GM12865 (cell line): Measurements from ENCODE around the gene CA7.
"Not testable (repeated sequence)": the region's sequence is repeated elsewhere in the genome, so short reads cannot be mapped to it uniquely, and the experiment has no call there.

Source experiments
- DNase-seq: peaks from one replicate; pipeline ENCODE4 v3.0.0; 2010; ENCODE audit warnings: low read depth
- H3K4me3 ChIP-seq: 2 replicates; pipeline ENCODE4 v1.5.1; 2011; ENCODE audit warnings: mild to moderate bottlenecking, low read depth, low read length, control low read depth
- CTCF ChIP-seq: IDR thresholded peaks from 2 replicates; pipeline ENCODE4 v1.5.1; 2011; ENCODE audit warnings: low read length, control low read depth, low read depth, inconsistent platforms; ENCODE audit not compliant: insufficient read depth; ENCODE audit errors: missing control alignments

Gene CA7

GRCh38 chr16:66894948-66895688 is 50.9 kb downstream of the CA7 start:
- H3K4me3 ChIP-seq = no peak overlapping the region
- peak; percentile 78 for DNase-seq
- TF ChIP-seq CTCF = peak; percentile 92

GRCh38 chr16:66895689-66895979 is 51.4 kb downstream of the CA7 start:
- DNase-seq = no peak
- no peak overlapping the region for H3K4me3 ChIP-seq
- no peak for TF ChIP-seq CTCF

GRCh38 chr16:66895999-66896398 is 51.8 kb downstream of the CA7 start:
- DNase-seq = no peak
- H3K4me3 ChIP-seq = no peak overlapping the region
- TF ChIP-seq CTCF = no peak

- not testable (repeated sequence) for H3K4me3 ChIP-seq
Measured at GRCh38 chr16:66896682-66897081, 52.5 kb downstream of the CA7 start.

GRCh38 chr16:66898207-66898606 is 54.0 kb downstream of the CA7 start:
- no peak for TF ChIP-seq CTCF
- no peak for DNase-seq

More at GRCh38 chr16:66896682-66897081, 52.5 kb downstream of the CA7 start:
- not testable (repeated sequence) for DNase-seq

GRCh38 chr16:66898933-66899309 is 54.7 kb downstream of the CA7 start:
- TF ChIP-seq CTCF = no peak
- no peak overlapping the region for H3K4me3 ChIP-seq
- DNase-seq = no peak

More at GRCh38 chr16:66898207-66898606, 54.0 kb downstream of the CA7 start:
- H3K4me3 ChIP-seq = no peak overlapping the region

- no peak overlapping the region for H3K4me3 ChIP-seq
- TF ChIP-seq CTCF = no peak
- no peak for DNase-seq
Measured at GRCh38 chr16:66899310-66899944, 55.2 kb downstream of the CA7 start.
